GM18861 (cell line): ENCODE data around the gene RBM26.

Source experiments
- ATAC-seq: cut with Tn5 transposase; IDR thresholded peaks from one replicate; pipeline ENCODE4 v1.9.1; 2021; ENCODE audit not compliant: unreplicated experiment

The RBM26 gene

GRCh38 chr13:79427265-79427664, 21.2 kb upstream of the RBM26 start:
- no peak for ATAC-seq

GRCh38 chr13:79423801-79424642, 18.0 kb upstream of the RBM26 start:
- ATAC-seq: peak; percentile 82

DNA sequence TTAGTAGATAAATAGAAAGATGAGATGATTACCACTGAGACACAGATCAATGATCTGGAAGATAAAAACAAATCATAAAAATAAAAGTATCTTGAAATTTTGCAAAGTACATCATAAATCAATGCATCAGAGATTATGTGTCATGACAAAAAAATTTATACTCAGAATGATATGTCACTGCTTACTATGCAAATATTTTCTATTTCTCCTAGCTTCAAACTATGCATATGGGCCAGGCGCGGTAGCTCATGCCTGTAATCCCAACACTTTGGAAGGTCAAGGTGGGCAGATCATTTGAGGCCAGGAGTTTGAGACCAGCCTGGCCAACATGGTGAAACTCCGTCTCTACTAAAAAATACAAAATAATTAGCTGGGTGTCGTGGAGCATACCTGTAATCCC, 17.3 kb upstream of the RBM26 start:
- ATAC-seq: no peak

GRCh38 chr13:79419365-79419764, 13.3 kb upstream of the RBM26 start:
- ATAC-seq: no peak

DNA sequence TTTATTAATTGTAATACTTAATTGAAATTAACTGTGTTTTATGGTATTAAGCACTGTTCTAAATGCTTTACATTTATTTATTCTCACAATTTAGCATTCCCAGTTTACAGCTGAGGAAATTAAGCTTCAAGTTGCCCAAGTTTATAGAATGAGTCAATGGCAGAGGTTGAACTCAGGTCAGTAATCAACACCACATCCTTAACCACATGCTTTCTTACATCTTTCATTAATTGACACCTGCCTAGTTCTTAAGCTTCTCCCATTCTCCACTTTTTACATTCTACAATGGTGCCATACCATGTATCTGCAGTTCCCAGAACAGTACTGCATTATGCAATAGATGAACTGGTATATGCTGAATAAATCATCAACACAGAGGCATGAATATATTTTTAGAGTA, 11.7 kb upstream of the RBM26 start:
- no peak for ATAC-seq

GRCh38 chr13:79413521-79413920, 7.5 kb upstream of the RBM26 start:
- ATAC-seq: no peak

DNA sequence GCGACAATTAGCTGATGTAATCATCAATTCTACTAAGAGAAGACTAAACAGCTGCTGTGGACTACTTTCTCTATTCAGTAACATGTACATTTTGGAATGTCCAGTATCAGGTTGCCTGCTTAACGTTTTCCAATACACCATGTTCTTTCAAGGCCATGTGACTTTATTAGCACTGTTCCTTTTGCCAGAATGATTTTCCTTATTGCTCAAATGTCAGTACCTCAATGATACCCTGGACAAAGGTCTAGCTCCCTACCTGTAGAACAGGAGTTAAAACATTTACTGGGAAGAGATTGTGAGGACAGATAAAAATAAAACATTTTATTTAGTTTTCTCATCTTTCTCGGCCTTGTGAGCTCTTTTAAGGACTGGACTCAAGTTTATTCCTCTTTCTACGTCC, 3.8 kb upstream of the RBM26 start:
- ATAC-seq: no peak

DNA sequence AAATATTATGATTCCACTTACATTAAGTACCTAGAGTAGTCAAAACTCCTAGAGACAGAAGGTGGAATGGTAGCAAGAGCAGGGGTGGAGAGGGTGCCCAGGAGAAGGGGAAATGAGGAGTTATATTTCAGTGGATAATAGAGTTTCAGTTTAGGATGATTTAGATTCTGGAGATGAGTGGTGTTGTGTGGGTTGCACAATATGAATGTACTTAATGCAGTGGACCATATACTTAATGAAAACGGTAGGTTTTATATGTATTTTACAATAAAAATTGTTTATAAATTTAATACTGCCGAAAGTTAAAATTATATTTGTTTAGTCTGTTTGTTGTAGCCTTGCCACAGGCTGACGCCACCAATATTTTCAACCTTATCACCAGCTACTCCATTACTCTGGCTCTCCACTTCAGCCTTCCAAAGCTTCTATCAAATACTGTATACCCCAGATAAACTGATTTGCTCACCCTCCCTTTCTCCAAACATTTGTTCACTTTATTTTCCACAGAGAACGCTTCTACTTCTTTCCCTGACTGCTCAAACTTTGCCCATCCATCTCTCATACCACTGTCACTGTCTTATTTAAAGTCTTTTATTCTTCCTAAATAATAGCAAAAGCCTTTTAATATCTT, 1.4 kb upstream of the RBM26 start:
- no peak for ATAC-seq

DNA sequence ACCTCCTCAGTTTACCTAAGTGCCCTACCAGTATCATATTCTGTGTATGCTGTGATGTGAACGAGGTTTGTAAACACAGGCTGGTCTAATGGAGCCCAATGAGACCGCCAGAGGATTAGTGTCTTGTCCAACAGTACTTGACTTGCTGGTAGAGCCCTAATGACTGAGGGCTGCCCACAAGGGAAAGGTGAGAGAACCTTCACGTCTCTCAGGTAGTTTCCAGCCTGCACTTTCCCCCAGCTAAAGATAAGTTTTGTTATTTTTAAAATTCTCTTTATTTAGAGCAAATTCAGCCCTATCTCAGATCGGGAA, 498 bp upstream of the RBM26 start:
- ATAC-seq: peak; percentile 19

GRCh38 chr13:79405501-79405830, 589 bp downstream of the RBM26 start:
- peak; percentile 25 for ATAC-seq

DNA sequence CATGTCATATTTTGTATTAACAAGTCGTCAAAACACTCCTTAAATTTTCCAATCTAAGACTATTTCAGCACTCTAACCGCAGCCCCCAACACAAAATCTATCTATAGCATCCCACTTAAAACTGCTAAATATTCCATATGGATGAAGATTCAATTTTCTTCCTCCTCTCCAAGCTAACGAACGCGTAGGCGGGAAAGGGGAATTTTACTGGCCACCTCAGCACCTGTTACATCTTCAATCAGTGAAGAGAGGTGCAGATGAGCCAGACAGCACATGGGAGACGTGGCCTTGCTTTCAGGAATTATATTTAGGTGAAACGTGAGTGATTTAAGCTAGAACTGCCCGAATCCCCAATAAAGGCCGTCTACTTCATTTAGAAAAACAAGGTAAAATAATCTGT, 1.1 kb downstream of the RBM26 start:
- ATAC-seq: no peak

DNA sequence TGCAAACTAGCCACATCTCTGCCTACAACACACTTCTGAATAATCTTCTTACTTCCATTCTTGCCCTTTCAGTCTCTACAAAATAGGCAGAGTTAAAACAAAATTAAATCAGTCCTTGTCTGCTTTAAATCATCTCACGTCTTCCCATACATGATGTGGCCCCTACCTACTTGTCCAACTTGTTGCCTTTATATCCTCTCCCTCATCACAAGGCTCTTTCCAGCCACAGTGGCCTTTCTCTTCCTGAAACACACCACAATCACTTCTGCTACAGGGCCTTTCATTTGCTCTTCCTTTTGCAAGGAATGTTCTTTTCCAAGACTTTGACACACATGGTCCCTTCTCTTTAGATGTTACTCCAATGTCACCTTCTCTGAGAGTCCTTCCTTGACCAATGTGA, 1.7 kb downstream of the RBM26 start:
- no peak for ATAC-seq

- no peak for ATAC-seq
Observed at GRCh38 chr13:79403113-79403512, 2.9 kb downstream of the RBM26 start.

DNA sequence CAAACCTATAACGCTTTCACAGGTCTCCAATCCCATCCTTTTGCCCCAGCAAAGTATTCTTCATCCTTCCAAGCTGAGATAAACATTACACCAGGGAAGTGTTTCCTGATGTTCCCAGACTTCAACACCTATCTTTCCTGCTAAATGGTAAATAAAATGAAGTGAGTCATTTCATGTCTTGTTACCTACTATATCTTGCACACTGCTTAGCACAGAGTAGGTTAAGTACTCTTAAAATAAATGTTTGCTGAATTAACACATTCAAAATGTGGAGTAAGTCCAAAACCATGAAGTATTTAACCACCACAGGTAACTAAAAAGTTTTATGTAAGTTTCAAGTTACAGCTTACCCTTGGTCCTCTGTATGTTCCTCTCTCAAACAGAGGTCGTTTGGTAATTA, 3.4 kb downstream of the RBM26 start:
- no peak for ATAC-seq

- no peak for ATAC-seq
Observed at GRCh38 chr13:79402074-79402635, 3.9 kb downstream of the RBM26 start.

DNA sequence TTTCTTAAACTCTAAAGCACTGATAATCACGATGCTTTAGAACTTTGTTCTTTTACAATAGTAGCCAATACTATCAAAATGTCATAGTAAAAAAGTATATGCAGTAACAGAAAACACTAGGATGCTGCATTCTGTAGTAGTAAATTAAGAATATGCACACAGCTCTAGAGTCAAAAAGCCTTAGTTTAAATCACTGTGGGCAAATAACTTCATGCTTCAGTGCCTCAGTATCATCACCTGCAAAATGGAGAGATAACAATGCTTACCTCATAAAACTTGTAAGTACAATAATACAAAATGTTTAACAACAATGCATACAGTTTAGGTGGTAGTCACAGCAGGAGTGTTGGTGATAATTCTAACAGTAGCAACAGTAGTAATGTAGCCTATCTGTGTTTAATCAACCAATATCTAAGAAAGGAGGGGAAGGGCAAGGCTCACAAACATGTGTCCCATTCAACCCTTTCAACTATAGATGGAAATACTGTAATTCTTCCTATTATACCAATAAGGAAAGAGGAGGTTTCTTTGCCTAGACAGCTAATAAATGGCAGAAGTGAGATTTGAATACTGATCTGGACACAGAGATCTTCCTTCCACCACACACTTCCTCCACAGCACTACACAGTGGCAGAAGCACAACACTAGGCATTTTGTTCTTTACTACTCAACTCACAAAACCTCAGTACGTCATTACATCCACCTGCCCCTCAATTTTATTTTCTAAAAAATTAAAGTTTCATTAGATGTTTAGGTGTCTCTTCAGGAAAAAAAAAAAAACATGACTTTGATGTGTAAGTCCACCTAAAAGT, 4.6 kb downstream of the RBM26 start:
- ATAC-seq: peak; percentile 47

DNA sequence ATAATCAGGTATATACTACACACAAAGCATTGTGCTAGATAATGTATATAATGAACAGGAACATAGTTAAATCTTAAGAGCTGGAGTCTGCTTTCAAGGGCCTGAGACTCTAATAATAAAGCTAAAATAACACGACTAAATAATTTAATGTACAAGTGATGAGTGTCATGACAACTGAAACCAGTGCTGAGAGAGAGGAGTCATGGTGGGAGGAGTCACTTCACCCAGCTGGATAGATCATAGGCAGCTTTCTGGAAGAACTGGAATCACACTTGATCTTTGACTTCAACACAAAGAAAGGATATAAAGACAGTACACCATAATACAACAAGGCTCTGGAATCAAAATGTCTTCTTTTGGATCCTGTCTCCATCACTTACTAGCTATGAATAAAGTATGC, 7.1 kb downstream of the RBM26 start:
- ATAC-seq: no peak

- ATAC-seq: no peak
Observed at GRCh38 chr13:79398127-79398526, 7.9 kb downstream of the RBM26 start.

DNA sequence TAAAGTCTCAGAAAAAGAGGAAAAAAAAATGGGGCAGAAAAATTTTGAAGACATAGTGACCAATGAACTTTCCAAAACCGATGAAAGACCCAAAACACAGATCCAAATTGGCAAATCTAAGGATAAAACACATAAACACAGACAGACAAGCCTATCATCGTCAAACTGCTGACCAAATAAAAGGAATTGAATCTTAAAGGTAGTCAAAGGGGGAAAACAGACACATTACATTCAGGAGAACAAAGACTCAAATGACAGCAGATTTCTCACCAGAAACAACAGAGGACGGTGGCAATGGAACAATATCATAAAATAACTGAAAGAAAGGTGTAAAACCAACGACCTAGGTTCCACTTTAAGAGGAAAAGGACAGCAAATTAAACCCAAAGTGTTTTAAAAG, 10.2 kb downstream of the RBM26 start:
- no peak for ATAC-seq

GRCh38 chr13:79393564-79394249, 12.3 kb downstream of the RBM26 start:
- peak; percentile 50 for ATAC-seq

GRCh38 chr13:79392882-79393563, 13.0 kb downstream of the RBM26 start:
- peak; percentile 52 for ATAC-seq
